Measurements from ENCODE around the gene HIBADH. TPM values are rescaled to one million over a fixed set of nuclear protein-coding genes. Genes with fewer than 3 reads are reported as not detected.
A peak's percentile ranks its signal among the peaks of the same experiment; 100 is the strongest.
"Not testable (repeated sequence)": the region's sequence is repeated elsewhere in the genome, so short reads cannot be mapped to it uniquely, and the experiment has no call there.

HIBADH gene
- total RNA-seq, 1 donor from 2014 or later, result 39.0 TPM

DNA sequence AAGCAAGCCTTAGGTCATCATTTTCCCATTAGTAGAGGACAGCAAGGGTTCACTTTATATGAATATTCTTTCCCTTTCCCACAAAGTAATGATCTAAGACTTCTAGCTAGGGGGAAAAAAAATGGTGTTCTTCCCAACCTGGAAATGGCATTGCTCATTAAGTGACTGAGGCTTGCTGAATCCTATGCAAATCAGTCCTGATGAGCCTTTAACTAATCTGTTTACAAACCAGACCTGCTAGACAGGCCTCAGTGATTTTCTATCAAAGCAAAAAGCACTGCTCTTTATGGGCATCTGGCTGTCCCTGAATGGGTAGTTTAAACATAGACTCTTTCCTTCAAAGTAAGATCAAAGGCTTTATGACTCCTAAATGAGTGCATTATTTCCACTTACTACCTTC, 146.3 kb downstream of the HIBADH start:
- H3K4me3 ChIP-seq (ENCODE audit: low read depth, low read length), result no peak overlapping the region
- no peaks in the 10 kb centered on the region for H3K27me3 ChIP-seq (ENCODE audit: control insufficient read depth, insufficient read depth, low read length)
- no peaks in the 10 kb centered on the region for H3K36me3 ChIP-seq (ENCODE audit: control insufficient read depth, insufficient read depth, low read length)
- DNase-seq (ENCODE audit: low read depth) (no peak), FAIRE-seq (no peak)
- TF ChIP-seq, protein P1, sequence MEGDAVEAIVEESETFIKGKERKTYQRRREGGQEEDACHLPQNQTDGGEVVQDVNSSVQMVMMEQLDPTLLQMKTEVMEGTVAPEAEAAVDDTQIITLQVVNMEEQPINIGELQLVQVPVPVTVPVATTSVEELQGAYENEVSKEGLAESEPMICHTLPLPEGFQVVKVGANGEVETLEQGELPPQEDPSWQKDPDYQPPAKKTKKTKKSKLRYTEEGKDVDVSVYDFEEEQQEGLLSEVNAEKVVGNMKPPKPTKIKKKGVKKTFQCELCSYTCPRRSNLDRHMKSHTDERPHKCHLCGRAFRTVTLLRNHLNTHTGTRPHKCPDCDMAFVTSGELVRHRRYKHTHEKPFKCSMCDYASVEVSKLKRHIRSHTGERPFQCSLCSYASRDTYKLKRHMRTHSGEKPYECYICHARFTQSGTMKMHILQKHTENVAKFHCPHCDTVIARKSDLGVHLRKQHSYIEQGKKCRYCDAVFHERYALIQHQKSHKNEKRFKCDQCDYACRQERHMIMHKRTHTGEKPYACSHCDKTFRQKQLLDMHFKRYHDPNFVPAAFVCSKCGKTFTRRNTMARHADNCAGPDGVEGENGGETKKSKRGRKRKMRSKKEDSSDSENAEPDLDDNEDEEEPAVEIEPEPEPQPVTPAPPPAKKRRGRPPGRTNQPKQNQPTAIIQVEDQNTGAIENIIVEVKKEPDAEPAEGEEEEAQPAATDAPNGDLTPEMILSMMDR (IDR thresholded peaks at IDR 0.05; ENCODE audit: insufficient read depth, low read length, severe bottlenecking), result no peak

DNA sequence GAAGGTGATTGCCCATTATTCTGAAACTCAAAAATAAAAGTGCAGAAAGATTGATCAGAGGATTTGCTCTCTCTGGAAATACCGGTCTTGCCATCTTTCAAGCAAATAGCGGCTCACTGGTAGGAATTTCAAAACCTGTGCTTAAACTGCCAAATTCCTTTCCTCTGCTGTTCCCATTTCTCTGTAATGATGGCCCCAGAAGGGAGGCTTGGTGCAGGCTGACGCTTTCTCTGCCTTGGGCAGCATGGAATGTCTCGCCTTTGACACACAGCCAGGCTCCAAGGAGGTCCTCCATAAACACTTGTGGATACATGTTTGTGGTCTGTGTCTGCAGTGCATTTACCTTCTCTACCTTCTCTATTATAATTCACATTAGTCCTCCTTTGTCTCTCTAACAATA, 146.8 kb downstream of the HIBADH start:
- DNase-seq (ENCODE audit: low read depth) (peak; percentile 4), FAIRE-seq (peak; percentile 7)
- no peaks in the 10 kb centered on the region for H3K27me3 ChIP-seq (ENCODE audit: control insufficient read depth, insufficient read depth, low read length)
- TF ChIP-seq, protein P1 (IDR thresholded peaks at IDR 0.05; ENCODE audit: insufficient read depth, low read length, severe bottlenecking), result no peak
- H3K36me3 ChIP-seq (ENCODE audit: control insufficient read depth, insufficient read depth, low read length), result no peaks in the 10 kb centered on the region
- no peak overlapping the region for H3K4me3 ChIP-seq (ENCODE audit: low read depth, low read length)

DNA sequence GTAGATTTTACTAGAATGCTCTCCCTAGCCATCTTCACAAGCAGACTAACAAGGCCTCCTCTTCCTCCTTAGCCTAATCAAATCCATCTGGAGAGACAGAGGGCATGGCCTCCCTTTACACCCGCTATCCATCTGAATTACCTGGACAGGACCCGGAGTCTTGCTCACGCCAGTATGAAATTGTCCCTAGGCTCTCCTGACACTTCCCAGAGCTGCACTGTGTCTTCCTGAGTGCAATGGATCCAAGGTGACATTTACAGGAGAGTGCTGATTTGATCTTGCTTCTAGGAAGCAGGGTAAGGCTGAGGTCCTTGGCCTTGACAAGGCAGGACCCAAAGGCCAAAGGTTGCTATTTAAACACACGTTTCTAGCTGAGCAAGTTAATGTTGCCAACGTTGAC, 147.8 kb downstream of the HIBADH start:
- TF ChIP-seq, protein P1 (IDR thresholded peaks at IDR 0.05; ENCODE audit: insufficient read depth, low read length, severe bottlenecking), result no peak
- Histone ChIP-seq H3K36me3 (ENCODE audit: control insufficient read depth, insufficient read depth, low read length) (no peaks in the 10 kb centered on the region), H3K4me3 (ENCODE audit: low read depth, low read length) (no peak overlapping the region), H3K27me3 (ENCODE audit: control insufficient read depth, insufficient read depth, low read length) (no peaks in the 10 kb centered on the region)
- DNase-seq (ENCODE audit: low read depth), result no peak
- FAIRE-seq, result no peak

DNA sequence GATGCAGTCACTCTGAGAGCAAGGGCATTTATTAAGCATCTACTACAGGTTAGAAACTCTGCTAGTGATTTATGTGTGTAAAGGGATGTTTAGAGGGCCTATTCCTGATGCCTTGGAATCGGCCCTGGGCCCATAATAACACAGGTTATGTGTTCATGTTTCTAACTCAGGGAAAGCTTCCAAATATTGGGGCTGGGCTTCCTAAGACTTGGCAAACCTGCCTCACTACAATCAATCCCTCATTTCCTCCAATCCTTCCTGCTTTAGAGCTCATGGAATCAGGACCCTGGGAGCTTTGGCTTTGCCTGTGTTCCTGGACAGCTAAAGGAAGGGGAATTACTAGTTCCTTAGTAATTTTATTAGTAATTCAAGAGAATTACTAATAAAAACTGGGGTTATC, 148.8 kb downstream of the HIBADH start:
- TF ChIP-seq, protein P1 (IDR thresholded peaks at IDR 0.05; ENCODE audit: insufficient read depth, low read length, severe bottlenecking), result no peak
- Histone ChIP-seq H3K36me3 (ENCODE audit: control insufficient read depth, insufficient read depth, low read length) (no peaks in the 10 kb centered on the region), H3K4me3 (ENCODE audit: low read depth, low read length) (no peak overlapping the region), H3K27me3 (ENCODE audit: control insufficient read depth, insufficient read depth, low read length) (no peaks in the 10 kb centered on the region)
- FAIRE-seq (no peak), DNase-seq (ENCODE audit: low read depth) (no peak)

DNA sequence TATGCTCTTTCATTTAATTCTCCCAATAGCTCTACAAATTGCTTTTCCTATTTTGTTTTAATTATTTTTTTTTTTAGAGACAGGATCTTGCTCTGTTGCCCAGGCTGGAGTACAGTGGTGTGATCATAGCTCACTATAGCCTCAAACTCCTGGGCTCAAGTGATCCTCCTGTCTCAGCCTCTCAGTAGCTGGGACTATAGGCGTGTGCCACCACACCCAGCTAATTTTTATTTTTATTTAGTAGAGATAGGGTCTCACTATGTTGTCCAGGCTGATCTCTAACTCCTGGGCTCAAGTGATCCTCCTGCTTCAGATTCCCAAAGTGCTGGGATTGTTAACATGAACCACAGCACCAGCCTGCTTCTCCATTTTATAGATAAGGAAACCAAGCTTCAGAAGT, 151.3 kb downstream of the HIBADH start:
- DNase-seq (ENCODE audit: low read depth); H3K4me3 ChIP-seq (ENCODE audit: low read depth, low read length); FAIRE-seq; H3K27me3 ChIP-seq (ENCODE audit: control insufficient read depth, insufficient read depth, low read length); H3K36me3 ChIP-seq (ENCODE audit: control insufficient read depth, insufficient read depth, low read length): not testable (repeated sequence)

DNA sequence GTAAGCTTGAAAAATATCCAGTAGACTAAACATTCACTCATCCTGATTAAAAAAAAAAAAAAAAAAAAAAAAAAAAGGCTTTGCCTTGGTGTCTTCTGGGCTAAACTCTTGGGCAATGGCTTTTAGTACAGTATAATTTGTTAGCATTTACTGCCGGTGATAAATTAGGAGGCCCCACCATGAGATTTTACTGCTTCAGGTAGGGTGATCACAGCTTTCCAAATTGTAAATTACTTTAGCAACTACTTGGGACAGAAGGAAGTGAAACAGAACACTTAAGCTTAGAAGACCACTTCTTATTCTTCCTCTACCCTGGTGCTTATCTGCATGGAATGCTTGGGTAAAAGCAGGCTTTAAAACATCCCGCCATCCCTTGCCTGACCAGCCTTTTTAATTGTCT, 152.1 kb downstream of the HIBADH start:
- no peaks in the 10 kb centered on the region for H3K36me3 ChIP-seq (ENCODE audit: control insufficient read depth, insufficient read depth, low read length)
- DNase-seq (ENCODE audit: low read depth), result no peak
- TF ChIP-seq, protein P1 (IDR thresholded peaks at IDR 0.05; ENCODE audit: insufficient read depth, low read length, severe bottlenecking), result no peak
- no peak for FAIRE-seq
- H3K4me3 ChIP-seq (ENCODE audit: low read depth, low read length), result no peak overlapping the region
- no peaks in the 10 kb centered on the region for H3K27me3 ChIP-seq (ENCODE audit: control insufficient read depth, insufficient read depth, low read length)

DNA sequence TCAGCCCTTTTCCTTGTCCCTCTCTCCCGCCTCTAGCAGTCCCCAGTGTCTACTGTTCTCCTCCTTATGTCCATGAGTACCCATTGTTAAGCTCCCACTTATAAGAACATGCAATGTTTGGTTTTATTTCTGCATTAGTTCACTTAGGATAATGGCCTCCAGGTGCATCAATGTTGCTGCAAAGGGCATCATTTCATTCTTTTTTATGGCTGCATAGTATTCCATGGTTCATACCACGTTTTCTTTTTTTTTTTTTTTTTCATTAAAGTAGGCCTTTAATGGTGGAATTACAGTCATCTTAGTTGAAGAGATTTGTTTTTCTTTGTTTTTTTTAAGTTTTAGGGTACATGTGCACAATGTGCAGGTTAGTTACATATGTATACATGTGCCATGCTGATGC, 160.8 kb downstream of the HIBADH start:
- not testable (repeated sequence) for DNase-seq (ENCODE audit: low read depth)

More for the DNA sequence above, 160.8 kb downstream of the HIBADH start:
- not testable (repeated sequence) for H3K36me3 ChIP-seq (ENCODE audit: control insufficient read depth, insufficient read depth, low read length); H3K27me3 ChIP-seq (ENCODE audit: control insufficient read depth, insufficient read depth, low read length); FAIRE-seq; H3K4me3 ChIP-seq (ENCODE audit: low read depth, low read length)
